SJCRH30 (cell line): ENCODE results near the gene TMEM201. TPM values are rescaled to one million over a fixed set of nuclear protein-coding genes. Genes with fewer than 3 reads are reported as not detected.
A peak's percentile ranks its signal among the peaks of the same experiment; 100 is the strongest.

Experiments used
- DNase-seq, 2 experiments: peaks; one replicate each; pipeline ENCODE4 v3.0.0-alpha.2; 2015 to 2020
- H3K27ac ChIP-seq: fragments of 250-450 bp; sonication (Bioruptor Pico); 2 replicates; pipeline ENCODE4 v1.5.1; 2020; ENCODE audit warnings: mild to moderate bottlenecking, moderate library complexity
- H3K27me3 ChIP-seq: fragments of 250-450 bp; sonication (Bioruptor Pico); 2 replicates; pipeline ENCODE4 v1.5.1; 2020; ENCODE audit warnings: mild to moderate bottlenecking, moderate library complexity
- H3K36me3 ChIP-seq: fragments of 250-450 bp; sonication (Bioruptor Pico); 2 replicates; pipeline ENCODE4 v1.5.1; 2020; ENCODE audit warnings: mild to moderate bottlenecking, moderate library complexity
- H3K4me1 ChIP-seq: fragments of 250-450 bp; sonication (Bioruptor Pico); 2 replicates; pipeline ENCODE4 v1.5.1; 2020; ENCODE audit warnings: mild to moderate bottlenecking, moderate library complexity
- H3K4me3 ChIP-seq: fragments of 250-450 bp; sonication (Bioruptor Pico); 2 replicates; pipeline ENCODE4 v1.5.1; 2020; ENCODE audit warnings: mild to moderate bottlenecking, moderate library complexity
- H3K9me3 ChIP-seq: fragments of 250-450 bp; sonication (Bioruptor Pico); replicated peaks from 2 replicates; pipeline ENCODE4 v1.5.1; 2020; ENCODE audit warnings: mild to moderate bottlenecking, moderate library complexity
- total RNA-seq: library from RNA; depleted of rRNA; stranded (reverse); fragments of >200 nt; shearing (Covaris generic); gene quantifications from 2 replicates; pipeline ENCODE4 v1.2.3, GENCODE V29; 2014

TMEM201 gene
- total RNA-seq, 1 experiment from 2014 or later, result 43.1 TPM

GRCh38 chr1:9591669-9592509 is 3.2 kb downstream of the TMEM201 start:
- Histone ChIP-seq H3K27me3 (no peaks in the 10 kb centered on the region), H3K4me1 (peaks cover 53% of the 10 kb centered on the region), H3K4me3 (peak overlapping the region; percentile 95), H3K36me3 (peaks cover 6% of the 10 kb centered on the region), H3K9me3 (no peaks in the 10 kb centered on the region), H3K27ac (peak overlapping the region; percentile 37)
- DNase-seq, result peak; percentile 94 to 95

GRCh38 chr1:9592510-9593075 is 3.9 kb downstream of the TMEM201 start:
- no peak for DNase-seq
- peaks cover 53% of the 10 kb centered on the region for H3K4me1 ChIP-seq
- no peaks in the 10 kb centered on the region for H3K27me3 ChIP-seq
- H3K9me3 ChIP-seq, result no peaks in the 10 kb centered on the region
- no peak overlapping the region for H3K4me3 ChIP-seq
- H3K27ac ChIP-seq, result peak overlapping the region; percentile 63; the same call in 1 of the 2 replicates
- H3K36me3 ChIP-seq, result peaks cover 13% of the 10 kb centered on the region

- peaks cover 18% of the 10 kb centered on the region for H3K36me3 ChIP-seq
- no peaks in the 10 kb centered on the region for H3K9me3 ChIP-seq
- H3K4me1 ChIP-seq, result peaks cover 53% of the 10 kb centered on the region
- no peaks in the 10 kb centered on the region for H3K27me3 ChIP-seq
- no peak for DNase-seq
- H3K4me3 ChIP-seq, result no peak overlapping the region
- H3K27ac ChIP-seq, result peak overlapping the region; percentile 63; the same call in 1 of the 2 replicates
Measured at GRCh38 chr1:9593147-9593491, 4.4 kb downstream of the TMEM201 start.

DNA sequence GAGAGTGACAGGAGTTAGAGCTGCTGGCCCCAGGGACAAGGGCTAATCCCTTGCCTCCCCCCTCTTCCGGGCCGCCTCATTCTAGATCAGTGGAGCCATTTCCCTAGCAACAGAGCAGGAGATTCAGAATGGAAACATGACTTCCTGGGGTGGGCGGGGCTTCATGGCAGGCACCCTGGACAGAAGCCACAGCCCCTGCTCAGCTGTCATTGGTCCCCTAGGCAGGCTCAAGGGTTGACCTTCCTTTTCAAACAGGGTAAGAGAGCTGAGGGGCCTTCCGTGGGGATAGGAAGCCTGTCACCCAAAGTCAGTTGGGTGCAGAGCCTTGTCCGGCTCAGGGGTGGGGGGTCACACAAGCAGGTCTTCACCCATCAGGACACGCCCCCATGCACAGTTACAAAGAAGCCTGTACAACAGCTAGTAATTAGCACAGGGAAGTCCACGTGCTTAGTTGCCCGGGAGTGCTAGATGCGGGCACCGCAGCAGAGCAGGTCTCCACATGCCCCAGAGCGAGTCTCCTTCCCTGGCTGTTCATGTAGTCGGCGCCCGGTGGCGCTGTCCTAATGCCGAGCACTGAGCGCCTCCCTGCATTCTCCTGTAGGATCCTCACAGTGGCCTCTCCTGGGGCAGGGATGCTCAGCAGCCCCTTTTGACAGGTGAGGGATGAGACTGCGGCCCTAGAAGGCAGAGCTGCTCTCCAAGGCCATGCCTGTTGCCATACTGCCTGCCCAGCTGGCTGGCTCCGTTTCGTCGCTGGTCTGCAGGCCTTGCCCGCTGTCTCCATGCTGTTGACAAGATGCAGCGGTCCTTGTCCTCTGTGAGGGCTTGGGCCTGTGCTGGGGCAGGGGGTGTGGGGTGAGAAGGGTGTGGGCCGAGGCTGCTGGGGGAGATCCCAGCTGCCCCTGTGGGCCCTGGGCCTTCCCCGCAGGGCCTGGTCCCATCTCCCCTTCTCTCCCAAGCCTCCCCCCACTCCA is 5.1 kb downstream of the TMEM201 start:
- peaks cover 53% of the 10 kb centered on the region for H3K4me1 ChIP-seq
- H3K4me3 ChIP-seq, result peak overlapping the region; percentile 6; the same call in 1 of the 2 replicates
- H3K27me3 ChIP-seq, result no peaks in the 10 kb centered on the region
- DNase-seq, result peak; percentile 97 to 99
- peaks cover 25% of the 10 kb centered on the region for H3K36me3 ChIP-seq
- no peaks in the 10 kb centered on the region for H3K9me3 ChIP-seq
- H3K27ac ChIP-seq, result peak overlapping the region; percentile 63

- Histone ChIP-seq H3K36me3 (peaks cover 33% of the 10 kb centered on the region), H3K4me1 (peaks cover 53% of the 10 kb centered on the region), H3K4me3 (no peak overlapping the region), H3K9me3 (no peaks in the 10 kb centered on the region), H3K27me3 (no peaks in the 10 kb centered on the region), H3K27ac (peak overlapping the region; percentile 63)
- DNase-seq, result no peak
Measured at GRCh38 chr1:9594471-9595155, 5.9 kb downstream of the TMEM201 start.

GRCh38 chr1:9595156-9595967 is 6.7 kb downstream of the TMEM201 start:
- Histone ChIP-seq H3K27ac (peak overlapping the region; percentile 63), H3K4me3 (no peak overlapping the region), H3K27me3 (no peaks in the 10 kb centered on the region), H3K9me3 (no peaks in the 10 kb centered on the region), H3K36me3 (peaks cover 40% of the 10 kb centered on the region), H3K4me1 (peaks cover 50% of the 10 kb centered on the region)
- DNase-seq, result peak; percentile 92 to 94

- Histone ChIP-seq H3K4me3 (no peak overlapping the region), H3K27ac (no peak overlapping the region), H3K27me3 (no peaks in the 10 kb centered on the region), H3K4me1 (peaks cover 44% of the 10 kb centered on the region), H3K36me3 (peaks cover 46% of the 10 kb centered on the region), H3K9me3 (no peaks in the 10 kb centered on the region)
- DNase-seq, result no peak
Measured at GRCh38 chr1:9595968-9596340, 7.2 kb downstream of the TMEM201 start.

DNA sequence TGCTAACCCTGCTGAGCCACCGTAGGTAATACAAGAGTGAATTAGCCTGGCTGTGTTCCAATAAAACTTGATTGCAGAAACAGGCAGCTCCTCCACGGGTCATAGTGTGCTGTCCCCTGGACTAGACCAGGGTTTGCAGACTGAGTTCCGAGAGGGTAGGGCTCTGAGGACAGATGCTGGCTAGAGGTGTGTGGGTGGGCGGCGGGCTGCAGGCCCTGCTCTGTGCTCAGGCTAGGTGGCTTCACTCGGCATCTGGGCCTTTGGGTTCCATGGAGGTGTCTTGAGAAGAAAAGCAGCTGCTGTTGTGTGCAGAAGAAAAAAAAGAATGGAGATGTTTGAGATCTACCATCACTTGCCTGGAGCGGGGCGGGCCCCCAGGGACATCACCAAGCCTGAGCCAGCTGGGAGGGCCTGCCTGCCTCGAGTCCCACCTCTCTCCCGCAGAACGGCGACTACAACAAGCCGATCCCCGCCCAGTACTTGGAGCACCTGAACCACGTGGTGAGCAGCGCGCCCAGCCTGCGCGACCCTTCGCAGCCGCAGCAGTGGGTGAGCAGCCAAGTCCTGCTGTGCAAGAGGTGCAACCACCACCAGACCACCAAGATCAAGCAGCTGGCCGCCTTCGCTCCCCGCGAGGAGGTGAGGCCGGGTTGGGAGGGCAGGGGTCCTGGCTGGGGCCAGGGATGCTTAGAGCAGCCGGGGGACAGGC is 7.9 kb downstream of the TMEM201 start:
- Histone ChIP-seq H3K36me3 (peaks cover 52% of the 10 kb centered on the region), H3K4me1 (peaks cover 38% of the 10 kb centered on the region), H3K27me3 (no peaks in the 10 kb centered on the region), H3K9me3 (no peaks in the 10 kb centered on the region), H3K27ac (no peak overlapping the region), H3K4me3 (no peak overlapping the region)
- no peak for DNase-seq

- no peak overlapping the region for H3K27ac ChIP-seq
- H3K4me3 ChIP-seq, result no peak overlapping the region
- peaks cover 31% of the 10 kb centered on the region for H3K4me1 ChIP-seq
- H3K27me3 ChIP-seq, result no peaks in the 10 kb centered on the region
- H3K36me3 ChIP-seq, result peaks cover 63% of the 10 kb centered on the region
- no peaks in the 10 kb centered on the region for H3K9me3 ChIP-seq
- no peak for DNase-seq
Measured at GRCh38 chr1:9597361-9598315, 8.9 kb downstream of the TMEM201 start.

GRCh38 chr1:9598316-9598700 is 9.6 kb downstream of the TMEM201 start:
- Histone ChIP-seq H3K27ac (no peak overlapping the region), H3K4me3 (no peak overlapping the region), H3K9me3 (no peaks in the 10 kb centered on the region), H3K27me3 (no peaks in the 10 kb centered on the region), H3K36me3 (peaks cover 70% of the 10 kb centered on the region), H3K4me1 (peaks cover 24% of the 10 kb centered on the region)
- DNase-seq, result no peak

- peaks cover 76% of the 10 kb centered on the region for H3K36me3 ChIP-seq
Measured at GRCh38 chr1:9599741-9600140, 11.0 kb downstream of the TMEM201 start.

More at GRCh38 chr1:9599741-9600140, 11.0 kb downstream of the TMEM201 start:
- Histone ChIP-seq H3K27ac (no peak overlapping the region), H3K27me3 (no peaks in the 10 kb centered on the region), H3K4me1 (peaks cover 11% of the 10 kb centered on the region), H3K4me3 (no peak overlapping the region), H3K9me3 (no peaks in the 10 kb centered on the region)
- no peak for DNase-seq
